ENCODE data around the gene SYDE1. TPM values are rescaled to one million over a fixed set of nuclear protein-coding genes. Genes with fewer than 3 reads are reported as not detected.

The SYDE1 gene
- total RNA-seq, 1 experiment from 2014 or later, result 15.0 TPM

DNA sequence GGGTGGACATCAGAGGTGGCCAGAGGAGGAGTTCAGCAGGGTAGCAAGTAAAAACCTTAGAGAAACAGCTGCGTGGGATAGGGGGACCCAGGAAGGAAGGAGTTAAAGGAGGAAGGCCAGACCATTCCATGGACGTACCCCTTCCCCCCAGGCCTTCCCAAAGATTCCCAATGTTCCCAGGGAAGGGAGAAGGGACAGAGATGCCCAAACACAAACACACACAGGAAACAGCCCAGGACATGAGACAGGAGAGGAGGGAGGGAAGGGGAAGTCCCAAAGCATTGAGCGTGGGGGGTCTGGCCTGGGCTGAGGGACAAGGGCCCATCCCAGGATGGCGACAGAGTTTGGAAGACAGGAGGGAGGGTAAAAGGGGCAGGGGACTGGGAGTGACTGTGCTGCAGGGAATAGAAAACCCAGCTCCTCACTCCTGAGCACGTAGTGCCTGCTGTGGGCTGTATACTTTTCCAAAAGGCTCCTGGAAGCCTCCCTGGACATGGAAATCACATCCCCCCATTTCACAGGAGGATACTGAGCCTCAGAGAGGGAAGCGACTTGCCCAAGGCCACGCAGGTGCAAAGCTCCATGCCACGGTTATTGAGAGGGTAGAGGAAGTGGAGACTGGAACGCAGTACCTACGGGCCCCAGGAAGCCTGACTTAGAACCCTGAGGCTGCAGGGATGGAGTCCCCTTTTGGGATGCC is 1.1 kb downstream of the SYDE1 start:
- Mint-ChIP-seq H3K27ac (peak overlapping the region; percentile 72), H3K36me3 (peaks cover 18% of the 10 kb centered on the region), H3K27me3 (ENCODE audit: low read depth) (peaks cover 8% of the 10 kb centered on the region; the same call in 1 of the 2 replicates), H3K9me3 (peaks cover 3% of the 10 kb centered on the region; the same call in 1 of the 2 replicates), H3K4me1 (peaks cover 13% of the 10 kb centered on the region), H3K4me3 (peak overlapping the region; percentile 78)
- ChIA-PET POLR2A (interaction anchor here (0.6 kb wide), 2 partner anchors 13 to 20 kb away, joined by 6 read pairs; no protein-coding TSS in a partner anchor), CTCF (interaction anchor here (1.2 to 2.5 kb wide), 2 partner anchors 16 to 70 kb away, joined by 5 to 8 read pairs; no protein-coding TSS in a partner anchor)
- TF ChIP-seq TEAD1 (CRISPR knock-in tag; IDR thresholded peaks at IDR 0.05) (no peak), USF2 (CRISPR knock-in tag; IDR thresholded peaks at IDR 0.05) (no peak), JAZF1 (CRISPR knock-in tag; IDR thresholded peaks at IDR 0.05) (no peak)
- ATAC-seq, result peak; percentile 11; the same call in 1 of the 2 replicates
- DNase-seq (ENCODE audit: low spot score), result no peak

DNA sequence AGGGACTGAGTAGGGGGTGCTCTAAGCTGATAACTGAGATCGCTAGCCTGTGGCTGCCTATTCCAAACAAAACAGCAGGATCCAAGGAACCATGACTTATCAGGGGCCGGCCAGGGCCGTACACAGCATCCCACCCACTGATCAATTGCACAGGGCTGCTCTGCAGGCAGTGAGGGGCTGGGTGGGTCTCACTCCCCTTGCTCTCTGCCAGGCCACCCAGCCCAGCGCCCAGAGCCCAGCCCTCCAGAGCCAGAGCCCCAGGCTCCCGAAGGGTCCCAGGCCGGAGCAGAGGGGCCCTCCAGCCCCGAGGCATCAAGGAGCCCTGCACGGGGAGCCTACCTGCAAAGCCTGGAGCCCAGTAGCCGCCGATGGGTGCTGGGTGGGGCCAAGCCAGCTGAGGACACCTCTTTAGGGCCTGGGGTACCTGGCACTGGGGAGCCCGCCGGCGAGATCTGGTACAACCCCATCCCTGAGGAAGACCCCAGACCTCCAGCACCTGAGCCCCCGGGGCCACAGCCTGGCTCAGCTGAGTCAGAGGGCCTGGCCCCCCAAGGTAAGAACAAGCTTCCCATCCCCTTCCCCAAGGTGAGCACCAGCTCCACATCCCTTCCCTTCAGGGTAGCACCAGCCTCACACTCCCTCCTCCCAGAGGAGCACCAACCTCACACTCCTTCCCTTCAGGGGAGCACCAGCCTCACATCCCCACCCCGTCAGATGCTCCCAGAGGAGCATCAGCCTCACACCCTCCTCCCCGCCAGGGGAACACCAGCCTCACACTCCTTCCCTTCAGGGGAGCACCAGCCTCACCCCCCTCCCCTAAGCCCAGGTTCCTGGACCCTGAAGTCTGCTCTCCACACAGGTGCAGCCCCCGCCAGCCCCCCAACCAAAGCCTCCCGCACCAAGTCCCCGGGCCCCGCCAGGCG is 1.9 kb downstream of the SYDE1 start:
- POLR2A ChIA-PET, result interaction anchor here (0.6 kb wide), 1 partner anchor 1060 kb away, joined by 3 read pairs; no protein-coding TSS in a partner anchor

GRCh38 chr19:15109768-15110417 is 2.7 kb downstream of the SYDE1 start:
- no peak overlapping the region for H3K4me3 Mint-ChIP-seq
- peaks cover 27% of the 10 kb centered on the region for H3K36me3 Mint-ChIP-seq
- H3K9me3 Mint-ChIP-seq, result no peaks in the 10 kb centered on the region
- DNase-seq (ENCODE audit: low spot score) (no peak), ATAC-seq (no peak)
- peaks cover 13% of the 10 kb centered on the region for H3K4me1 Mint-ChIP-seq
- peaks cover 8% of the 10 kb centered on the region; the same call in 1 of the 2 replicates for H3K27me3 Mint-ChIP-seq (ENCODE audit: low read depth)
- no peak overlapping the region for H3K27ac Mint-ChIP-seq
- ChIA-PET CTCF (no interaction called here), POLR2A (no interaction called here)
- TF ChIP-seq ESRRA (CRISPR knock-in tag; IDR thresholded peaks at IDR 0.05; ENCODE audit: borderline replicate concordance) (no peak), ZSCAN18 (CRISPR knock-in tag; IDR thresholded peaks at IDR 0.05) (no peak), NFE2L1 (CRISPR knock-in tag; IDR thresholded peaks at IDR 0.05) (no peak), MAX (CRISPR knock-in tag; IDR thresholded peaks at IDR 0.05) (no peak), ZNF423 (CRISPR knock-in tag; IDR thresholded peaks at IDR 0.05) (no peak), CBFB (CRISPR knock-in tag; IDR thresholded peaks at IDR 0.05; ENCODE audit: low read depth) (no peak), CREM (CRISPR knock-in tag; IDR thresholded peaks at IDR 0.05) (no peak), FOXP1 (CRISPR knock-in tag; IDR thresholded peaks at IDR 0.05; ENCODE audit: borderline replicate concordance) (no peak), SMAD3 (CRISPR knock-in tag; IDR thresholded peaks at IDR 0.05; ENCODE audit: borderline replicate concordance) (no peak), PREB (CRISPR knock-in tag; IDR thresholded peaks at IDR 0.05; ENCODE audit: borderline replicate concordance) (no peak), ATF2 (CRISPR knock-in tag; IDR thresholded peaks at IDR 0.05; ENCODE audit: borderline replicate concordance, low read depth) (no peak), IRF2 (CRISPR knock-in tag; IDR thresholded peaks at IDR 0.05; ENCODE audit: borderline replicate concordance, low read depth) (no peak)
- TF ChIP-seq, protein P1, sequence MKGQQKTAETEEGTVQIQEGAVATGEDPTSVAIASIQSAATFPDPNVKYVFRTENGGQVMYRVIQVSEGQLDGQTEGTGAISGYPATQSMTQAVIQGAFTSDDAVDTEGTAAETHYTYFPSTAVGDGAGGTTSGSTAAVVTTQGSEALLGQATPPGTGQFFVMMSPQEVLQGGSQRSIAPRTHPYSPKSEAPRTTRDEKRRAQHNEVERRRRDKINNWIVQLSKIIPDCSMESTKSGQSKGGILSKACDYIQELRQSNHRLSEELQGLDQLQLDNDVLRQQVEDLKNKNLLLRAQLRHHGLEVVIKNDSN (CRISPR knock-in tag; IDR thresholded peaks at IDR 0.05), result no peak
- TF ChIP-seq, protein P2, sequence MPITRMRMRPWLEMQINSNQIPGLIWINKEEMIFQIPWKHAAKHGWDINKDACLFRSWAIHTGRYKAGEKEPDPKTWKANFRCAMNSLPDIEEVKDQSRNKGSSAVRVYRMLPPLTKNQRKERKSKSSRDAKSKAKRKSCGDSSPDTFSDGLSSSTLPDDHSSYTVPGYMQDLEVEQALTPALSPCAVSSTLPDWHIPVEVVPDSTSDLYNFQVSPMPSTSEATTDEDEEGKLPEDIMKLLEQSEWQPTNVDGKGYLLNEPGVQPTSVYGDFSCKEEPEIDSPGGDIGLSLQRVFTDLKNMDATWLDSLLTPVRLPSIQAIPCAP (CRISPR knock-in tag; IDR thresholded peaks at IDR 0.05), result no peak

More for the DNA sequence above, 1.9 kb downstream of the SYDE1 start:
- Mint-ChIP-seq H3K4me3 (0 out of 2 replicates have a peak overlapping the region, but pooled peaks have one; percentile 78), H3K27ac (no peak overlapping the region), H3K4me1 (peaks cover 13% of the 10 kb centered on the region), H3K27me3 (ENCODE audit: low read depth) (peaks cover 8% of the 10 kb centered on the region; the same call in 1 of the 2 replicates), H3K36me3 (peaks cover 21% of the 10 kb centered on the region), H3K9me3 (no peaks in the 10 kb centered on the region)
- no peak for DNase-seq (ENCODE audit: low spot score)
- CTCF ChIA-PET, result interaction anchor here (1.2 to 2.5 kb wide), 2 partner anchors 17 to 69 kb away, joined by 5 to 8 read pairs; no protein-coding TSS in a partner anchor
- no peak for ATAC-seq
- peak; percentile 51; the same call in 1 of the 2 replicates for TF ChIP-seq ZNF263 (CRISPR knock-in tag; IDR thresholded peaks at IDR 0.05; ENCODE audit: low read depth)
- TF ChIP-seq, protein P1 (CRISPR knock-in tag; IDR thresholded peaks at IDR 0.05), result no peak
